Mucosa of descending colon (tissue), 3 donors: Measurements from ENCODE around the gene STX8. TPM values are rescaled to one million over a fixed set of nuclear protein-coding genes. Genes with fewer than 3 reads are reported as not detected.

Source experiments
- ATAC-seq: fragments of 200-7000 bp; cut with Tn5 transposase; one replicate; pipeline ENCODE4 v1.9.1; 2020; ENCODE audit warnings: mild to moderate bottlenecking, moderate library complexity
- DNase-seq, 3 donors: peaks; one replicate each; pipeline ENCODE4 v3.0.0-alpha.2; 2020
- H3K36me3 ChIP-seq: fragments of 200-600 bp; one replicate; pipeline ENCODE4 v1.8.0; 2021; ENCODE audit warnings: low read depth, mild to moderate bottlenecking
- H3K4me1 ChIP-seq: fragments of 200-600 bp; one replicate; pipeline ENCODE4 v1.8.0; 2021; ENCODE audit warnings: low read depth, mild to moderate bottlenecking
- H3K4me3 ChIP-seq: fragments of 200-600 bp; one replicate; pipeline ENCODE4 v1.8.0; 2021; ENCODE audit warnings: mild to moderate bottlenecking
- H3K9me3 ChIP-seq: fragments of 200-600 bp; one replicate; pipeline ENCODE4 v1.8.0; 2021; ENCODE audit warnings: mild to moderate bottlenecking
- intact Hi-C, 2 donors: fragments of 100-400 bp; cut with DNase I in 1 of 2; cut with micrococcal nuclease in 1 of 2; formaldehyde crosslinking; loops; one replicate each; pipeline versions ENCODE4 v1.11.0 to v1.11.1; 2022; cut with DNase I, micrococcal nuclease
- total RNA-seq, 3 donors: library from RNA; stranded (reverse); fragmentation: NEBNext Ultra II Directional in 2 of 3; extraction: Animal tissue kit (Norgen Biotek cat#: 25700) in 2 of 3; gene quantifications; one replicate each; pipeline versions ENCODE4 v1.2.1 to v1.2.4, GENCODE V29; 2021 to 2023
- TF ChIP-seq, protein P1 (sequence below): fragments of 200-600 bp; IDR thresholded peaks from one replicate; pipeline ENCODE4 v1.8.0; 2022; ENCODE audit warnings: antibody characterized with exemption, mild to moderate bottlenecking
- donor health status: DM: no; HTN: no; CAD: no; lungs with moderate emphysema.
- donor health status: DM: no; HTN: no; CAD: no.
- donor health status: DM: no; HTN: yes; CAD: no.

The STX8 gene
- total RNA-seq, 3 donors from 2014 or later, result 45.1 to 62.5 (median 54.4) TPM

DNA sequence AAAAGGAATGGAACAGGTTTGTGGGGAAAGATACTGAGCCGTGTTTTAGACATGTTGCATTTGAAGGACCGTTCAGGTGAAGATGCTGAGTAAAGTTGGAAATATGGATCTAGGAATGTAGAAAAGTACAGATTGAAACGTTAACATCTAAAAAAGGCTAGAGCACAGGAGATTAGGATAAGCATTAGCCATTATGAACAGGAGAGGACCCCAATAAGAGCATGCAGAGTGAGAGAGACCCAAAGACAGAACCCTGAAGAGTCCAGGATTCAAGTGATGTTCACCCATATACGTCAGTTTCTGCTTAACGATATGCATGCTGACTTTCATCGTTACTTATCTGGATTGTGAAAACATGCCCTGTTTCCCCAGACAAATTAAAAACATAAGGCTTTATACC lies 140.5 kb downstream of the STX8 start:
- intact Hi-C loops, result no loop called here
- ATAC-seq (no peak), DNase-seq (no peak)
- TF ChIP-seq, protein P1, sequence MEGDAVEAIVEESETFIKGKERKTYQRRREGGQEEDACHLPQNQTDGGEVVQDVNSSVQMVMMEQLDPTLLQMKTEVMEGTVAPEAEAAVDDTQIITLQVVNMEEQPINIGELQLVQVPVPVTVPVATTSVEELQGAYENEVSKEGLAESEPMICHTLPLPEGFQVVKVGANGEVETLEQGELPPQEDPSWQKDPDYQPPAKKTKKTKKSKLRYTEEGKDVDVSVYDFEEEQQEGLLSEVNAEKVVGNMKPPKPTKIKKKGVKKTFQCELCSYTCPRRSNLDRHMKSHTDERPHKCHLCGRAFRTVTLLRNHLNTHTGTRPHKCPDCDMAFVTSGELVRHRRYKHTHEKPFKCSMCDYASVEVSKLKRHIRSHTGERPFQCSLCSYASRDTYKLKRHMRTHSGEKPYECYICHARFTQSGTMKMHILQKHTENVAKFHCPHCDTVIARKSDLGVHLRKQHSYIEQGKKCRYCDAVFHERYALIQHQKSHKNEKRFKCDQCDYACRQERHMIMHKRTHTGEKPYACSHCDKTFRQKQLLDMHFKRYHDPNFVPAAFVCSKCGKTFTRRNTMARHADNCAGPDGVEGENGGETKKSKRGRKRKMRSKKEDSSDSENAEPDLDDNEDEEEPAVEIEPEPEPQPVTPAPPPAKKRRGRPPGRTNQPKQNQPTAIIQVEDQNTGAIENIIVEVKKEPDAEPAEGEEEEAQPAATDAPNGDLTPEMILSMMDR, result no peak
- no peaks in the 10 kb centered on the region for H3K36me3 ChIP-seq
- H3K4me1 ChIP-seq, result peaks cover 3% of the 10 kb centered on the region
- H3K4me3 ChIP-seq, result no peak overlapping the region
- H3K9me3 ChIP-seq, result no peaks in the 10 kb centered on the region

DNA sequence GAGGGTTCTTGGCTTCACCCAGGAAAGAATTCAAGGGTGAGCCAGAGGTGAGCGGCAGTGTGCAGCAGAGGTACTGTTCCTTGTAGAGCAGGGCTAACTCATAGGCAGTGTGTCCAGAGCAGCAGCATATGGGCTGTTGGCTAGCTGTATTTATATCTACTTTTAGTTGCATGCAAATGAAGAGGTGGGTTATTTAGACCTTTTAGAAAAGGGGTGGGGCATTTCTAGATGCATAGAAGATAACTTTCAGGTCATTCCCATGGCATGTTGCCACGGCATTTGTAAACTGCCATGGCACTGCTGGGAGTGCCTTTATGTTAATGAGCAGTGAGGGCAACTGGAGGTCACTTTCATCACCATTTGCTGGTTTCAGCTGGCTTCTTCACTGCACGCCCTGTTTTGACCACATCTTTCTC lies 141.0 kb downstream of the STX8 start:
- intact Hi-C loops, result no loop called here
- no peak overlapping the region for H3K4me3 ChIP-seq
- H3K4me1 ChIP-seq, result peaks cover 3% of the 10 kb centered on the region
- H3K9me3 ChIP-seq, result no peaks in the 10 kb centered on the region
- no peaks in the 10 kb centered on the region for H3K36me3 ChIP-seq
- TF ChIP-seq, protein P1, result no peak
- ATAC-seq (peak; percentile 44), DNase-seq (peak in 1 of 3 donors; percentile 16)

DNA sequence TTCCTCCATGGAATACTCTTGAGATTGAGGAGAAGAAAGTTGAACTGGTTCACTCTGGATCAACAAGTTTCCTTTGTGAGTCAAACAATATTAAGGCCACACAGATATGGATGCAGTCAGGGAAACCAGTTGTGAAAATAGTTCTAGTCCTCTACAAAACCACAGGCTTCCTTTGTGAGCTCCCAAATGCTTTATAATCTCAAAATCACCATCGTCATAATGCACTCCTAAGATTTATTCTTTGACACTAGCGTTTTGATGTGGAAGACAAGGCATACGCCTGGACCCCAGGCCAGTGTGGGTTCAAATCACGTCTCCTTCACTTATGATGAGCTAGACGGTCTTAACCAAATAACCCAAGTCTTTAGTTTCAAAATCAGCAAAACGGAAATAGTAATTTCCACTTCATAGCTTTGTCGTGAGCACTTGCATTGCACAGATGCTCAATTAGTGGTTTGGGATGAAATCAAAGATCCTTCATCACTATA lies 142.6 kb downstream of the STX8 start:
- ATAC-seq (peak; percentile 25), DNase-seq (no peak)
- no peaks in the 10 kb centered on the region for H3K9me3 ChIP-seq
- H3K36me3 ChIP-seq, result no peaks in the 10 kb centered on the region
- H3K4me3 ChIP-seq, result no peak overlapping the region
- TF ChIP-seq, protein P1, result no peak
- peaks cover 3% of the 10 kb centered on the region for H3K4me1 ChIP-seq
- intact Hi-C loops, result no loop called here

DNA sequence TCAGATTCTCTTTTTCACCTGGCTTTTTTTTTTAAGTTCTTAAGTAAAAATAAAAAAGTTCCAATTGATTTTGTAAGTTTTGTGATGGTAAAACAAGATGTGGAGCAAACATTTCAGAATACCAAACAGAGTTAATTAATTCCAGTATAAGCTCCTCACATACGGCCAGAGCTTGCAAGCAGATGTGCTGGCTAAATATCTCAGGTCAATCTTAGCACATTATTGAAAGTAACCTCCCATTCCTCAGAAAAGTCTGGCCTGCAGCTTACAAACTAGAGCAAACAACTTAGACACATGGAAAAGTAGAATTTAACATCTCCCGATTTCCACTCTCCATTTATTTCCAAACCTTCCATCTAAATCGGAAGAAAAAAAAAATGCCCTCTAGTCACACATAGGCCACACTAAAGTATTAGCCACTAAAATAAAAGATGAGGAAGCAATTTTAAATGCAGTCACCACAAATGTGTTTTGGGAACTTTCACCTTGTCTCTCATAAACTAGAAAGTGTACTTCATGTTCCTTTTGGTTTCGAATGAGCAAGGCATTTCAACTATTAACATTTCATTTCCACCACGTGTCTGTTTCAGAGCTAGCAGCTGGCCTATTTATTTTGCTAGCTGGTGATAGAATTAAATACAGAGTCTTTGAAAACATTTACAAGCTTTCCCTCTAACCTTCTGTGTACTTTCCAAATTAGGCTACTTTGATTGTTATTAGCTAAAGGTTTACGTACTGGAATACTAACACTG lies 143.3 kb downstream of the STX8 start:
- H3K9me3 ChIP-seq, result no peaks in the 10 kb centered on the region
- H3K36me3 ChIP-seq, result no peaks in the 10 kb centered on the region
- no peak overlapping the region for H3K4me3 ChIP-seq
- intact Hi-C loops, result no loop called here
- peaks cover 3% of the 10 kb centered on the region for H3K4me1 ChIP-seq
- ATAC-seq (peak; percentile 59), DNase-seq (no peak)
- TF ChIP-seq, protein P1, result no peak

DNA sequence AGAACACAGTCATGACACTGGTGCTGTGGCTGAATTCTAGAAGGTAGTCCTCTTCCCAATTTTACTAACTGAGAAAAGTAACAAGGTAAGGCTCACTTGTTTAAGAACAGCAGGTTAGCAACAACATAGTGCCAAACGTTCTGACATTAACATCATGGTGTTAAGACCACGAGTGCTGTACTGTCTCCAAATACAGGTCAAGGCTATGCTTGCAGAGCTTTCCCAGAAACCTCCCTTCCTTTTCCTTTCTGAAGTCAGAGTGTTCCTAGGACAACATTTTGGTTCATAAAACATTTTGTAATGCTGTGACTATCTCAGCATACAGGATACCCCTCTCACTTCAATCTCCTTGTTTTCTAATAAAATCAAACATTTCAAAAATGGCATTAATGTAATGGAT lies 144.0 kb downstream of the STX8 start:
- Histone ChIP-seq H3K36me3 (no peaks in the 10 kb centered on the region), H3K9me3 (no peaks in the 10 kb centered on the region), H3K4me3 (no peak overlapping the region), H3K4me1 (peaks cover 3% of the 10 kb centered on the region)
- TF ChIP-seq, protein P1, result no peak
- no peak for ATAC-seq
- no peak for DNase-seq
- intact Hi-C loops, result no loop called here
